ENCODE data around the gene CCL1.

DNA sequence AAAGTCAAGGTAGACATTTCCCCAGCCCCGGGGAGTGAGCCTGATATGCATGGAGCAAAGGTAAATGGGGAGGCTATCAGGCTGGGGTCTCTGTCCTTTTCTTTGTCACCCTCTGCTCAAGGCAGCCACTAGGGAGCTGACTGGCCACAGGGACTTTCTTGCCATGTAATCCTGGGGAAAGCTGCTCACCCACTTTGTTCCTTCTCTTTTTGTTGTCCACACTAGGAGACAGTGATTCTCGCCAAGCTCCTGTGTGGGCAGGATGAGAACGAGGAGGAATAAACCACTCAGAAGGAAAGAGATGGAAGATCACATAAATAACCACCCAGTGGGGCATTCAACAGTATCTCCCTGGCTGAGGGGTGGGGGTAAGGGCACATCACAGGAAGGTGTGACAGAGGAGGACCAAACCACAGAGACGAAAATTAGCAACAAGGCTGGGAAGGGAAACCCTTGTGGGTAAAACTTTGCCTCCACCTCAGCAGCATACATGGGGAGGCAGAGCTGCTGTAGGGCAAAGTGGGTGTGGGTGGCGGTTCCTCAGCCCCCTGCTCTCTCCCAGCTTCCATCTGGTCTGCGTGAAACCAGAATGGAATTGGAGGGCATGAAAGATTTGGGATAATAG lies 26.2 kb upstream of the CCL1 start:
- TF ChIP-seq POLR2A (IDR thresholded peaks at IDR 0.05; ENCODE audit: low read depth, low read length), result no peak
- no peak for TF ChIP-seq POLR2AphosphoS5 (IDR thresholded peaks at IDR 0.05; ENCODE audit: low read depth, low read length)

All from GM12892 (cell line).